Mucosa of descending colon (tissue), 3 donors: ENCODE results near the gene TMPRSS2. TPM values are rescaled to one million over a fixed set of nuclear protein-coding genes. Genes with fewer than 3 reads are reported as not detected.
"Not testable (repeated sequence)": the region's sequence is repeated elsewhere in the genome, so short reads cannot be mapped to it uniquely, and the experiment has no call there.

Experiments used
- ATAC-seq: fragments of 200-7000 bp; cut with Tn5 transposase; one replicate; pipeline ENCODE4 v1.9.1; 2020; ENCODE audit warnings: mild to moderate bottlenecking, moderate library complexity
- DNase-seq, 3 donors: peaks; one replicate each; pipeline ENCODE4 v3.0.0-alpha.2; 2020
- H3K36me3 ChIP-seq: fragments of 200-600 bp; one replicate; pipeline ENCODE4 v1.8.0; 2021; ENCODE audit warnings: low read depth, mild to moderate bottlenecking
- H3K4me1 ChIP-seq: fragments of 200-600 bp; one replicate; pipeline ENCODE4 v1.8.0; 2021; ENCODE audit warnings: low read depth, mild to moderate bottlenecking
- H3K4me3 ChIP-seq: fragments of 200-600 bp; one replicate; pipeline ENCODE4 v1.8.0; 2021; ENCODE audit warnings: mild to moderate bottlenecking
- H3K9me3 ChIP-seq: fragments of 200-600 bp; one replicate; pipeline ENCODE4 v1.8.0; 2021; ENCODE audit warnings: mild to moderate bottlenecking
- CTCF ChIP-seq: fragments of 200-600 bp; IDR thresholded peaks from one replicate; pipeline ENCODE4 v1.8.0; 2022; ENCODE audit warnings: antibody characterized with exemption, mild to moderate bottlenecking
- intact Hi-C, 2 donors: fragments of 100-400 bp; cut with DNase I in 1 of 2; cut with micrococcal nuclease in 1 of 2; formaldehyde crosslinking; loops; one replicate each; pipeline versions ENCODE4 v1.11.0 to v1.11.1; 2022; cut with DNase I, micrococcal nuclease
- total RNA-seq, 3 donors: library from RNA; stranded (reverse); fragmentation: NEBNext Ultra II Directional in 2 of 3; extraction: Animal tissue kit (Norgen Biotek cat#: 25700) in 2 of 3; gene quantifications; one replicate each; pipeline versions ENCODE4 v1.2.1 to v1.2.4, GENCODE V29; 2021 to 2023
- donor health status: DM: no; HTN: no; CAD: no; lungs with moderate emphysema.
- donor health status: DM: no; HTN: no; CAD: no.
- donor health status: DM: no; HTN: yes; CAD: no.

TMPRSS2 gene
- total RNA-seq, 3 donors from 2014 or later: 283 to 624 (median 566) TPM

DNA sequence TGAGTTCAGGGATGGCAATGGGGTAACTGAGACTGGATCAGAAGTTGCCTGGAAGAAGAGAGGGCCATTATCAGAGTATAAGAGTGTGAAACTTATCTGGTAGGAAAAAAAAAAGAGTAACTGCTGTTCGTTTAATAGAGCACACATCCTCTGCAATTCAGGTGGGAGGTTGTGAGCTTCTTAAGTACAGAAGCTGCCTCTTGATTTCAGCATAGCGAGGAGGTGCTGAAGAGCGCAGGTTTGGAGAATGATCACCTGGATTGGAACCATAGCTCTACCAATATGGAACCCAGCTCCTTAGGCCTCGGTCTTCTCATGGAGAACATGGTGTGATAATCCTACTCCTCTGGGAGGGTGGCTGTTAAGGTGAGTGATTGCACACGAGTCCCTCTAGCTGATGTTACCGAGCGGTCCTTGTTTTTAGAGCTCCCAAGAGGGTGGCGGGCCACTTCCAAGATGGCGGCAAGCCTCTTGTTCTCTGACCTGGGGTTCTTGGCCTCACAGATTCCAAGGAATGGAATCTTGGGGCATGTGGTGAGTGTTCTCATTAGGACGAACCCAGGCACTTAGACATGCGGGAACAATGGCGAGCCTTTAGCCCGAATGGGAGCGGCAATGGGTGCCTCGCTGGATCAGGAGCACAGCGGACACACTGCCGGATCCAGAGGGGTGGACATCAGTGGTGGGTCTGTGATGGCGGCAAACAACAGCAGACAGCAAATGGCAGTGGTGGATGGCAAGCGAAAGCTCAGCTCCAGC is 85.2 kb downstream of the TMPRSS2 start:
- ATAC-seq: no peak
- no peak overlapping the region for H3K4me3 ChIP-seq
- intact Hi-C loops: no loop called here
- no peaks in the 10 kb centered on the region for H3K9me3 ChIP-seq
- DNase-seq: no peak
- TF ChIP-seq CTCF: no peak
- peaks cover 6% of the 10 kb centered on the region for H3K4me1 ChIP-seq
- no peaks in the 10 kb centered on the region for H3K36me3 ChIP-seq

GRCh38 chr21:41420998-41421397 is 87.0 kb downstream of the TMPRSS2 start:
- ATAC-seq, intact Hi-C loops, DNase-seq, H3K36me3 ChIP-seq, H3K4me3 ChIP-seq, H3K9me3 ChIP-seq, H3K4me1 ChIP-seq: not testable (repeated sequence)

GRCh38 chr21:41419921-41420862 is 87.8 kb downstream of the TMPRSS2 start:
- ATAC-seq (peak; percentile 91), DNase-seq (peak; percentile 84 to 91 (median 88))
- no peak for TF ChIP-seq CTCF
- intact Hi-C loops: no loop called here
- peak overlapping the region; percentile 19 for H3K4me3 ChIP-seq
- H3K9me3 ChIP-seq: no peaks in the 10 kb centered on the region
- H3K4me1 ChIP-seq: no peaks in the 10 kb centered on the region
- no peaks in the 10 kb centered on the region for H3K36me3 ChIP-seq

DNA sequence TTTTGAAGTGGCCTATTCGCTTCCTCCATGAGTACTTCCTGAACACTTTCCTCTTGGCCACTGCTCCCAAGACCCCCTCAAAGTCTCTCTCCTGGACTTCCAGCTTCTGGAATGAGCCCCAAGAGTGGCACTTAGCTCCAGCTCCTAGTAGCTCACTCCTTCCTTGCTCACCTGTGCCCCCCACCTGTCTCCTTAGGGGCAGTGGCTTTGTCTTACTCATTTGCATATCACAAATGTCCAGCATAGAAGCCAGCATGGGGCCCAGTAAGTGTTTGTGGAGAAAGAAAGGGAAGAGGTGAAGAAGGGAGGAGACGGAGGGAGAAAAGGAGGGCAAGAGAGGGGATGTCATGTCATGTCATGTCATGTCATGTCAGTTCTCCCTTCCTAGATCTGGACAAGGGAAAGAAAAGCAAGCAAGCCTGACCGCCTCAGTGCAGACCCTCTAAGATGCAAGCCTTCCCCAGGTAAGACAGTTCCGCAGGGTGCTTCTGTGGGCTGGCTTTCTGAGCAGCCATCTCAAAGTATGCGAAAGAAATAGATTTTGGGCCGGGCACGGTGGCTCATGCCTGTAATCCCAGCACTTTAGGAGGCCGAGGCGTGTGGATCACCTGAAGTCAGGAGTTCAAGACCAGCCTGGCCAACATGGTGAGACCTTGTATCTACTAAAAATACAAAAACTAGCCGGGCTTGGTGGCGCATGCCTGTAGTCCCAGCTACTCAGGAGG is 88.8 kb downstream of the TMPRSS2 start:
- no peak for TF ChIP-seq CTCF
- Histone ChIP-seq H3K36me3 (no peaks in the 10 kb centered on the region), H3K9me3 (no peaks in the 10 kb centered on the region), H3K4me3 (no peak overlapping the region), H3K4me1 (no peaks in the 10 kb centered on the region)
- intact Hi-C loops: no loop called here
- no peak for ATAC-seq
- no peak for DNase-seq

GRCh38 chr21:41418393-41418792 is 89.6 kb downstream of the TMPRSS2 start:
- no peak overlapping the region for H3K4me3 ChIP-seq
- no peaks in the 10 kb centered on the region for H3K36me3 ChIP-seq
- no peaks in the 10 kb centered on the region for H3K9me3 ChIP-seq
- DNase-seq (no peak), ATAC-seq (no peak)
- no peaks in the 10 kb centered on the region for H3K4me1 ChIP-seq
- TF ChIP-seq CTCF: no peak
- intact Hi-C loops: no loop called here

DNA sequence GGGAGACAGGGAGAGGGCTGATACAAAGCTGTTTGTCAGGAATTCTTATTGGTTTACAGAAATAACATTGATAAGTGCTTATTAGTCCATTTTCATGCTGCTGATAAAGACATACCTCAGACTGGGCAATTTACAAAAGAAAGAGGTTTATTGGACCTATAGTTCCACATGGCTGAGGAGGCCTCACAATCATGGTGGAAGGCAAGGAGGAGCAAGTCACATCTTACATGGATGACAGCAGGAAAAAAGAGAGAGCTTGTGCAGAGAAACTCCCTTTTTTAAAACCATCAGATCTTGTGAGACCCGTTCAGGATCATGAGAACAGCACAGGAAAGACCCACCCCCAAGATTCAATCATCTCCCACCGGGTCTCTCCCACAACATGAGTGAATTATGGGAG is 90.5 kb downstream of the TMPRSS2 start:
- intact Hi-C loops, H3K4me1 ChIP-seq, H3K4me3 ChIP-seq, H3K9me3 ChIP-seq, DNase-seq, ATAC-seq, H3K36me3 ChIP-seq: not testable (repeated sequence)

Other genes with a start within 250 kb of the TMPRSS2 start
- gene FAM3B, start 191.4 kb downstream of the TMPRSS2 start, total RNA-seq: 1 to 10 TPM in 1 of 3 donors, under 1 TPM in 1, not detected in 1; 0.70 to 2.3 TPM
- 1 to 10 TPM; 2.5 to 9.2 (median 6.3) TPM for gene MX2, start 146.1 kb downstream of the TMPRSS2 start, total RNA-seq
- gene MX1, start 81.9 kb downstream of the TMPRSS2 start, total RNA-seq: 10 to 100 TPM; 30.7 to 78.5 (median 31.2) TPM